Cardiac septum (tissue), 1 donor: ENCODE measurements around the gene SENP7. TPM values are rescaled to one million over a fixed set of nuclear protein-coding genes. Genes with fewer than 3 reads are reported as not detected.
"Not testable (repeated sequence)": the region's sequence is repeated elsewhere in the genome, so short reads cannot be mapped to it uniquely, and the experiment has no call there.

ENCODE experiments used
- DNase-seq: peaks from one replicate; pipeline ENCODE4 v3.0.0-alpha.2; 2020; ENCODE audit warnings: low spot score
- intact Hi-C: fragments of 100-400 bp; cut with DNase I; formaldehyde crosslinking; loops from one replicate; pipeline ENCODE4 v1.14.0; 2022
- long read RNA-seq: library from polyadenylated mRNA; unstranded; transcript quantifications from one replicate; pipeline ENCODE4 v2.0.0, GENCODE V29; 2021
- total RNA-seq: library from RNA; stranded (reverse); fragmentation: NEBNext Ultra II Directional; extraction: Animal tissue kit (Norgen Biotek cat#: 25700); gene quantifications from one replicate; pipeline ENCODE4 v1.2.1, GENCODE V29; 2021
- donor health status: DM: no; HTN: no; CAD: no.

Gene SENP7, protein sequence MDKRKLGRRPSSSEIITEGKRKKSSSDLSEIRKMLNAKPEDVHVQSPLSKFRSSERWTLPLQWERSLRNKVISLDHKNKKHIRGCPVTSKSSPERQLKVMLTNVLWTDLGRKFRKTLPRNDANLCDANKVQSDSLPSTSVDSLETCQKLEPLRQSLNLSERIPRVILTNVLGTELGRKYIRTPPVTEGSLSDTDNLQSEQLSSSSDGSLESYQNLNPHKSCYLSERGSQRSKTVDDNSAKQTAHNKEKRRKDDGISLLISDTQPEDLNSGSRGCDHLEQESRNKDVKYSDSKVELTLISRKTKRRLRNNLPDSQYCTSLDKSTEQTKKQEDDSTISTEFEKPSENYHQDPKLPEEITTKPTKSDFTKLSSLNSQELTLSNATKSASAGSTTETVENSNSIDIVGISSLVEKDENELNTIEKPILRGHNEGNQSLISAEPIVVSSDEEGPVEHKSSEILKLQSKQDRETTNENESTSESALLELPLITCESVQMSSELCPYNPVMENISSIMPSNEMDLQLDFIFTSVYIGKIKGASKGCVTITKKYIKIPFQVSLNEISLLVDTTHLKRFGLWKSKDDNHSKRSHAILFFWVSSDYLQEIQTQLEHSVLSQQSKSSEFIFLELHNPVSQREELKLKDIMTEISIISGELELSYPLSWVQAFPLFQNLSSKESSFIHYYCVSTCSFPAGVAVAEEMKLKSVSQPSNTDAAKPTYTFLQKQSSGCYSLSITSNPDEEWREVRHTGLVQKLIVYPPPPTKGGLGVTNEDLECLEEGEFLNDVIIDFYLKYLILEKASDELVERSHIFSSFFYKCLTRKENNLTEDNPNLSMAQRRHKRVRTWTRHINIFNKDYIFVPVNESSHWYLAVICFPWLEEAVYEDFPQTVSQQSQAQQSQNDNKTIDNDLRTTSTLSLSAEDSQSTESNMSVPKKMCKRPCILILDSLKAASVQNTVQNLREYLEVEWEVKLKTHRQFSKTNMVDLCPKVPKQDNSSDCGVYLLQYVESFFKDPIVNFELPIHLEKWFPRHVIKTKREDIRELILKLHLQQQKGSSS
- 11.0 TPM for total RNA-seq
- long read RNA-seq, full-length matches to known transcripts, result 5 of 8 reads
- long read RNA-seq, partial matches to known transcripts, result 0 of 8 reads
- long read RNA-seq, other reads (novel, unspliced or antisense), result 3 of 8 reads

DNA sequence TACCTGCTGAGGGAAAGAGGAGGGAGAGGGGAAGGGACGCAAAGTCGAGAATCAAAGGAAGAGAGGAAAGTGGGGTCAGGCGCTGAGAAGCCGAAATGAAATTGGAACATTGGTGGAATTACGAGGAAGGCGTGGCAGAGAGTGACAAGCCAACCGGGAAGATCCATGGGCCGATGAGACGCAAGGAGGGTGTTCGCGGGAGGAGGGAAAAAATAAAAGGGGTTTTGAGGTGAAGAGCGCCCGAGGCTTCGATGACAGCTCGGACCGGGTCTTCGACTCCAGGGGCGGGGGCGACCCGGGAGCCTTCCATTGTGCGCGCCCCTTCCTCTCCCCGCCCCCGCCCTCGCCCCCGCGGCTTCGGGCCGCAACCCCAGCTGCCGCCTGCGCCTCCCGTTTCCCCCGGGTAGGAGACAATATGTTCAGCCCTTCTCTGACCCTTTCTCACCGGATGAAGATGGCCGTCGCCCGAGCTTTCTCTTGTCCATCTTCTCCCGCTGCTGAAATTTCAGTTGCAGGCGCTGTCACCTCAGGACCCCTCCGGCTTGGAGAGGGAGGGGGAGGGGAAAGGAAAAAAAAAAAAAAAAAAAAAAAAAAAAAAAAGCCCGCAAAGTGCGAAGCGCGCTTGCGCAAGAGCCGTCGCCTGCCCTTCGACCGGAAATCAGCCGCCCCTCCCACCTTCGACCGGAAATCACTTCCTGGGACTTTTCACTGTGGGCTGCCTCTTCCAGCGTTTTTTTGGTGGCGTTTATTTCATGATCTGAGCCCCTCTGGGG is at the start of gene SENP7:
SENP7 (minus strand) TSS at position 567 of the 773 bp plus-strand sequence; CDS start at position 485, 82 bp downstream.
- DNase-seq, result peak; percentile 87
- intact Hi-C loops, result loop anchor here (2.0 to 5.0 kb wide), 2 partner anchors 49 to 164 kb away; partner anchors contain the start of genes TRMT10C and ZBTB11

DNA sequence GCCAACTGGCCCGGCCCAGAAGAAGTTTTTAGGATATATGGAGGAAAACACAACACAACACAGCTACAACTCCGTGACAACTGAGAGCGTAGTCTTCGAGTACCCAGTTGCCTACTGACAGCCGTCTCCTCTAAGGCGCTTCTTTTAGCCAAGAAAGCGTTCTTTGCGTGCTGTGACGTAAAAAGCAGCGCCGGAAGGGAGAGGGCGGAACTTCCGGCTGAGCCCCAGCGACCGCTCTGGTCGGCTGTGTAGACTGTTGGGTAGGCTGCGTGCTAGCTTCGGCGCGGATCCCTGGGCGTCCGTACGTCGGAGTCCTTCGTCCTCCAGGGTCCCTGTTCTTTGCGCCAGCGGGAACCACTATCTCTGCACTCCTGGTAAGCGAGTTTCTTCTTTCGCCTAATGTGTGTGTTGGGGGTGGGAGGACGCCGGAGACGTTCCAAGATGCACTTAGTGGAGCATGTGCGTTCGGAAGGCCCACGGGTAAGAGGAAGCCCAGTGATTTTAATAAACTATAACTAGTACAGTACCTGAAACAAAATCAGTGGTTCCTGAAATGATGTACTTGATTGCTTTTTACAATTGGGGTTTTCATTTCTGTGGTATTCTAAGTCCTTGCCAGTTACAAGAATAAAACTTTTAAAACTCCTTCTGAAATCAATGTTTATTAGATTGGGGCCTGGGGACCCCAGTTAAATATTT is 48.8 kb upstream of the SENP7 start, which contains the start of gene TRMT10C:
TRMT10C (plus strand) TSS at position 239 of the 699 bp plus-strand sequence. CDS start 2,914 bp downstream, outside the sequence.
- intact Hi-C loops, result loop anchor here (5.0 kb wide), 1 partner anchor 49 kb away; the partner anchor contains the start of gene SENP7
- peak; percentile 97 for DNase-seq

DNA sequence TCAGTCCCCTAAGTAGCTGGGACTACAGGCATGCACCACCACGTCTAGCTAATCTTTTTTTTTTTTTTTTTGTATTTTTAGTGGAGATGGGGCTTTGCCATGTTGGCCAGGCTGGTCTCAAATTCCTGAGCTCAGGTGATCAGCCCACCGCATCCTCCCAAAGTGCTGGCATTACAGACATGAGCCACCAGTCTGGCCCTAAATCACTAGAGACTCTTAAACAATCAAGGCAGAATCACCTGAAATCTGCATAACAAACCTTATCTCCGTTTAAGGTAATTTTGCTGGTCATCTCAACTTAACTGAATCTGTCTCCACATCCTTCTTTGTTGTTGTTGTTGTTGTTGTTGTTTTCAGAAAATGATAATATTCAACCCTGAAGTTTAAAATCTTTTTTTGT is 43.1 kb upstream of the SENP7 start:
- intact Hi-C loops, result no loop called here

DNA sequence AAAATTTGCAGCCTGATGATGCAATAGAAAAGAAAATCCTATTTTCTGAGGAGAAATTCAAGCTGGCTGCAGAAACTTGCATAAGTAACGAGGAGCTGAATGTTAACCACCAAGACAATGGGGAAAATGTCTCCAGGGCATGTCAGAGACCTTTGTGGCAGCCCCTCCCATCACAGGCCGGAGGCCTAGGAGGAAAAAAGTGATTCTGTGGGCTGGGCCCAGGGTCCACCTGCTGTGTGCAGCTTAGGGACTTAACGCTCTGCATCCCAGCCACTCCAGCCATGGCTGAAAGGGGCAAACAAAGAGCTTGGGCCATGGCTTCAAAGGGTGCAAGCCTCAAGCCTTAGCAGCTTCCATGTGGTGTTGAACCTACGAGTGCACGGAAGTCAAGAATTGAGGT is 40.4 kb upstream of the SENP7 start:
- intact Hi-C loops, DNase-seq: not testable (repeated sequence)

More for the DNA sequence above, 43.1 kb upstream of the SENP7 start:
- no peak for DNase-seq

DNA sequence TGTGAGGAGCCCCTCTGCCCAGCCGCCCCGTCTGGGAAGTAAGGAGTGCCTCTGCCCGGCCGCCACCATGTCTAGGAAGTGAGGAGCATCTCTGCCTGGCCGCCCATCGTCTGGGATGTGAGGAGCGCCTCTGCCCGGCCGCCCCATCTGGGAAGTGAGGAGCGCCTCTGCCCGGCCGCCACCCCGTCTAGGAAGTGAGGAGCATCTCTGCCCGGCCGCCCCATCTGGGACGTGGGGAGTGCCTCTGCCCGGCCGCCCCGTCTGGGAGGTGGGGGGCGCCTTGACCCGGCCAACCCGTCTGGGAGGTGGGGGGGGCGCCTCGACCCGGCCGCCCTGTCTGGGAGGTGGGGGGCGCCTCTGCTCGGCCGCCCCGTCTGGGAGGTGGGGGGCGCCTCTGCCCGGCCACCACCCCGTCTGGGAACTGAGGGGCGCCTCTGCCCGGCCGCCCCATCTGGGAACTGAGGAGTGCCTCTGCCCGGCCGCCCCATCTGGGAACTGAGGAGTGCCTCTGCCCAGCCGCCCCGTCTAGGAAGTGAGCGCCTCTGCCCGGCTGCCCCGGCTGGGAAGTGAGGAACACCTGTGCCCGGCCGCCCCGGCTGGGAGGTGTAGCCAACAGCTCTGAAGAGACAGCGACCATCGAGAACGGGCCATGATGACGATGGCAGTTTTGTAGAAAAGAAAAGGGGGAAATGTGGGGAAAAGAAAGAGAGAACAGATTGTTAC is 38.5 kb upstream of the SENP7 start:
- intact Hi-C loops, DNase-seq: not testable (repeated sequence)

DNA sequence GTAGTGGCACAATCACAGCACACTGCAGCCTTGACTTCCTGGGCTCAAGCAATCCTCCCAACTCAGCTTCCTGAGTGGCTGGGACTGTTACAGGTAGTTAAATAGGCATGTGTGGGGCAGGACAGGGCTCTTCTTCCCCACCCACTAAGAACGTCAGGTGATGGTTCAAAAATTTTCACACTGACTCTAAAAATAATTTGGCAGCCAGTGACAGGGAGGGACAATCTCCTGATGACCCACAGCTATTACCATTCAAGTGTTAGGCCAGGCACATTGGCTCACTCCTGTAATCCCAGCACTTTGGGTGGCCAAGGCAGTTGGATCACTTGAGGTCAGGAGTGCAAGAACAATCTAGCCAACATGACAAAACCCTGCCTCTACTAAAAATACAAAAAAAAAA is 36.5 kb upstream of the SENP7 start:
- intact Hi-C loops, result no loop called here
- DNase-seq, result no peak

DNA sequence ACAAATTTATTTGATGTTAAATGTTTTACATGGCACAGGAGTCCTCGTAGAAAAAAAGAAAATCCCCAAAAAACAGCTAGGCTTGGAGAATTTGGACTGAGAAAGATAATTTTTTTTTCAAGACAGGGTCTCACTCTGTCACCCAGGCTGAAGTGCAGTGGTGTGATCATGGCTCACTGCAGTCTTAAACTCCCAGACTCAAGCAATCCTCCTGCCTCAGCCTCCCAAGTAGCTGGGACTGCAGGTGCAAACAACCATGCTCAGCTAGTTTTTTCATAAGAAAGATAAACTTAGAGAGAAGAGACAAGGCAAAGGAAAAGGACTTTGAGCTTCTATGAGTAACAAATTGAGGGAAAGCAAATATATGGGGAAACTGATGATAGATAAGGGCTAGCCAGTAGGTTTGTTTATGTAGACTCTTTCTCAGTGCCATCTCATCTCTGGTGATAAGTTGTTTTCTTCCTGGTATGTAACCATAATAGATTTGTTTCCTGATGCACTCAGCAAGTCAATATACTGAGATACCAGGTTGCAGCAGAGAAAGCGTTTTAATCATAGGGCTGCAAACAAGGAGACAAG is 35.6 kb upstream of the SENP7 start:
- no peak for DNase-seq
- intact Hi-C loops, result no loop called here

DNA sequence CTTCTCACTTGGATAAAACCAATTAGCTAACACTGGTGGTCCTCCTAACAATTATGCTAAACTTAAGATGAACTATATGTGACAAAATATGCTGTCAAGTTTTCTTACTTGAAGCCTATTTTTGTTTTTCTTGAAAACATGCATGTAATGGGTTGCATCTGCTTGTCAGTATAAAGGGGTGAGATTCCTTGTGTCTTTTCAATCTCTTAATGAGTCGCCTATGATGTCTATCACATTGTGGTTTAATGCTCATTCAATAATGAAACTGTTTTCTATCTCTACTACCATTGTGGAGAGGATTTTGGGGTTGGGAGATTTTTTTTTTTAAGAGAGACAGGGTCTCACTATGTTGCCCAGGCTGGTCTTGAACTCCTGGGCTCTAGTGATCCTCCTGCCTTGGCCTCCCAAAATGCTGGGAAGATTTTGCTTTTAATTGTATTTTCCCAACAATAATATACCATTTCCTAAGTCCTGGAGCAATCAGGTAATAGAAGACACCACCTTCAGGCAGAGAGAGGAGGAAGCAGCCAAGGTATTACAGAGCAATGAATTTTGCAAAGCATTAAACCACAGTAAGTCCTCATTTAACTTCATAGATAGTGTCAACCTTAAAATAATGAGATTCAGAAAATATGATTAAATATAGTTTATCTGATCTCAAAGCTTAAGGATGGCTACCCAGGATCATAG is 31.3 kb upstream of the SENP7 start:
- intact Hi-C loops, result no loop called here

DNA sequence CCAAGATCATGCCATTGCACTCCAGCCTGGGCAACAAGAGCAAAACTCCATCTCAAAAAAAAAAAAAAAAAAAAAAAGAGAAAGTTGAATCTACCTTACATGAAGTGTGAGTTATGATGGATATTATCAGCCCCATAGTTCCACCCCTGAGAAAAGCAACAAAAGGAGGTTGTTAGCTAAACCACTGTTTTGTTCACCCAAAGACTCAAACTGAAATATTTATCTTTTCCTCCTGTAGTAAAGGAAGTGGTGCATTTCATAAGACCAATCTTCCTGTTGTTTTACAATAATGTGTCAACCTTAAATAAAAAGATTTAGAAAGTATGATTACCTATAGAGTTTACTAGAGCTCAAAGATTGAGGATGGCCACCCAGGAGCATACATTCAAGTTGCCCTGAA is 29.9 kb upstream of the SENP7 start:
- no peak for DNase-seq
- intact Hi-C loops, result no loop called here

More for the DNA sequence above, 31.3 kb upstream of the SENP7 start:
- no peak for DNase-seq

DNA sequence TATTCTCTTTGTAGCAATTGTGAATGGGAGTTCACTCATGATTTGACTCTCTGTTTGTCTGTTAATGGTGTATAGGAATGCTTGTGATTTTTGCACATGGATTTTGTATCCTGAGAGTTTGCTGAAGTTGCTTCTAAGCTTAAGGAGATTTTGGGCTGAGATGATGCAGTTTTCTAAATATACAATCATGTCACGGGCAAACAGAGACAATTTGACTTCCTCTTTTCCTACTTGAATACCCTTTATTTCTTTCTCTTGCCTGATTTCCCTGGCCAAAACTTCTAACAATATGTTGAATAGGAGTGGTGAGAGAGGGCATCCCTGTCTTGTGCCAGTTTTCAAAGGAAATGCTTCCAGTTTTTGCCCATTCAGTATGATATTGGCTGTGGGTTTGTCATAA is 23.9 kb upstream of the SENP7 start:
- DNase-seq, intact Hi-C loops: not testable (repeated sequence)

DNA sequence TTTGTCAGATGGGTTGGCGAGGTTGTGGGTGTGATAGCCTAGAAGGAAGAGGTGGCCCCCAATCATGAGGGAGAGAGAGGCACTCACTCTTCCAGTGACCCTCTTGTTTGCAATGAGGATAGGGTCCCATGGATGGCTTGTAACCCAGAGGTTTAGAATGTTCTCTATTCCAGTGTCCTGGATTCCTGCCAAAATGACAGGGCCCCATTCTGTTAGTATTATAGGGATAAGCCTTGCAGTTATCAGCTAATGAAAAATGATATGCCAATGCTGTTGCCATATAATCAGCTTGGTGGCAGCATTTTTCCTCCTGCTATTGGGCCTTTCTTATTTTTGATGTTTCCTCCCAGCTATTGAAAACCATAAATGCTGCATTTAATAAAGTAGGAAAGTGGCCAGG is 23.3 kb upstream of the SENP7 start:
- intact Hi-C loops, result no loop called here
- no peak for DNase-seq

DNA sequence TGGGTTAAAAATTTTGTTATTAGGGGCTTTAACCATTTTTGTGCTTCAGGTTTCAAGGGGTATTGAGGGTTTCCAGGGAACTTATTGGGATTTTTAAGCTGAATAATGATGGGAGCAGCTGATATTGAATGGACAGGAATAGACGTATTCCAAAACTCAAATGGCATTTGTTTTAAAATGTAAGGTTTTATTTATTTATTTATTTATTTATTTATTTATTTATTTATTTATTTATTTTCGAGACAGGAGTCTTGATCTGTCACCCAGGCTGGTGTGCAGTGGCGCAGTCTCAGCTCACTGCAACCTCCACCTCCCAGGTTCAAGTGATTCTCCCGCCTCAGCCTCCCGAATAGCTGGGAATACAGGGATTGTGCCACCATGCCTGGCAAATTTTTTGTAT is 22.2 kb upstream of the SENP7 start:
- DNase-seq, result no peak
- intact Hi-C loops, result no loop called here

DNA sequence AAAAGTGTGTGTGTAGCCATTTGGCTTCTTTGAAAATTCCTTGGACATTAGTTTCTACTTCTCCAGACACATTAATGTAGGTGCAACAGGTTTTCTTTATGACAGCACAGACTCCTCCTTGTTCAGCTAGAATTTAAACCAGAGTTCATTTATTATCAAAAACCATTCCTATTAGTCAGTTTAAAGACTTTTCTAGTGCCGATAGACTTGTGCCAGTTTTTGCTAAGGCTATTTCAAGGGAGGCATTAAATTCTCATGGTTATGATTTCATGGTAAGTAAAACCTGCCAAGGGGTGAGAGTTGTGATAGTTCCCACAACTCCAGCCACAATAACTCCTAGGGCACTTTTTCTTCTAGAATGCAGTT is 20.6 kb upstream of the SENP7 start:
- DNase-seq, result no peak
- intact Hi-C loops, result no loop called here

DNA sequence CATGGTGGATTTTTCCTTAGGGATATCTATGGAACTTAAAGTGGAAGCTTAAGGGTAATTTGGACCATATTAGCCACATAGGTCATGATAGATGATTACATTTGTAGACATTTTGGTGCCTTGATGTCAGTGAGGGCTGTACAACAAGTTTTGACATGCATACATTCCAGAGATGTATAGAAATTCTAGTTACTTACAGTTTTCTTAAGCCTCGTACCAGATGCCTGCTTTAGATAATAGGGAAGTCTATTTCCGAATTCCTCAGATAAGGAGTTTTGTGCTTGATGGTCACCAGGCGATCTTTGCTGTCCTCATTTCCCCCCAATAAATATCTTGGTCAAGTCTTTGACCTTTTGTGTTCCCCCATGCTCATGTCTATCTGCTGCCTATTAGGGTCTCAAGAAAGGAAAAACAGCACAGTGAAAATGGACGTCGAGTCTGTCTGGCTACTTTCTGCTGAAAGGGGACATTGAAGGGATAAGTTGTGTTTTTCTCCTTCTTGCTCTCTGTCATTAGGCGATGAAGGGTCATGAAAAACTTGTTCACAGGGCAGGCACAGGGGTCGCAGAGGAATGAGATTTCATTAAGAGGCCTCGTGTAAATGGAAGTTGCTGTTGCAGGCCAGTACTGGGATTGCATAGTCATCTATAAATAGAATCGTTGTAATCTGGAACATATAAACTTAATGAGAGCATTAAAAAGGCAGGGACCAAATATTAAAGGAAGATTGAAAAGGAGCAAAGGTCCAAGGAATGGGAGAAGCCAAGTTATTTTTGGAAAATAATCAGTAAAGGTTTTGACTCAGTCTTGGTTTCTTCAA is 20.0 kb upstream of the SENP7 start:
- intact Hi-C loops, result no loop called here

DNA sequence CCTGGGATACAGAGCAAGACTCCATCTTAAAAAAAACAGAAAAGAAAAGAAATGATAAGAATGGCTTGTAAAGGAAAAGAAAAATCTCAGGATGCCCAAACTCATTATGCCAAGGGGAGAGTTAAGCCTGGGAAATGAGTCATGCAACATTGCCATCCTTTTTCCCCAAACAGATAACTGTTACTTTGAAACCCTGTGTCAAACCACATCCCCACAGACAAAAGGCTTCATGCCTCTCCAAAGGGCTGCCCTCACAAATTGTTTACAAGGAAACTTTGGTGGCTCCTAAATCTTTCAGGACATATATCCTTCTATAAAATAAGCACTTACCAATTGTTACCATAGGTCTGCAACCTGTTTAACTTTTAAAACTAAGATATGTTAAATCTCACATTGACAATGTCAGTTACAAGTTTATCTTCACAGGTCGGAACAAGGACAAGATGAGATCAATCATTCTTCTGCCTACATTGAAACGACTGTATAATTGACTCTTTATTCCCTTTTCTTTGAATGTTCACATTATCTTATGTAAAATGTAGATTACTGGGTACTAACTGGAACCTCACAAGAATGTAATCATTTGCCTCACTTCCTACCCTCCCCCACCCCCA is 18.6 kb upstream of the SENP7 start:
- no peak for DNase-seq
- intact Hi-C loops, result no loop called here

More for the DNA sequence above, 20.0 kb upstream of the SENP7 start:
- no peak for DNase-seq

DNA sequence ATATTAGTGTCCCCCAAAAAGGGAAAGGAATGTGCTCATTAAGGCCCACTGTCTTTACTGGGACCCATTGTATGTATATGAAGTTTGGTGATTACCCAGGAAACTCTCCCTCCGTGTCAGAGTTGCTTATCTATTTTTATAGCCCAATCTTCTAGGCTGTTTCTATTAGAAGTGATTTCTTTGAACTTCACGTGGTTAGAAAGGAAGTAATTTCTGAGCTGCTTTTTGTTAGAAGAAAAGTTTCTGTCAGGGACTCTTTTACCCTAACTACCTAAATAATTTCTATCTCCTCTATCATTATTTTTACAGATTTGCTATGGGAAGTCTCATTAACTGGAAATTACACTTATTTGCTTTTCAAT is 17.7 kb upstream of the SENP7 start:
- no peak for DNase-seq
- intact Hi-C loops, result no loop called here
